ENCODE measurements around the gene MGAT1. TPM values are rescaled to one million over a fixed set of nuclear protein-coding genes. Genes with fewer than 3 reads are reported as not detected.

MGAT1 gene
- total and polyA plus RNA-seq, 5 experiments from 2014 or later, result 108 to 205 (median 149) TPM

Other genes with a start within 250 kb of the MGAT1 start
- gene SCGB3A1, start 211.3 kb downstream of the MGAT1 start, total RNA-seq, result 10 to 100 TPM; 40.1 to 42.7 TPM
- gene SCGB3A1, start 211.3 kb downstream of the MGAT1 start, polyA plus RNA-seq, result not detected
- gene FLT4, start 153.2 kb downstream of the MGAT1 start, total RNA-seq, result 10 to 100 TPM; 40.6 to 44.5 TPM
- gene FLT4, start 153.2 kb downstream of the MGAT1 start, polyA plus RNA-seq, result 1 to 10 TPM in 2 of 3 donors, under 1 TPM in 1; 0.93 to 2.8 (median 1.1) TPM
- not detected for gene OR2Y1, start 62.7 kb downstream of the MGAT1 start, total RNA-seq
- not detected for gene OR2Y1, start 62.7 kb downstream of the MGAT1 start, polyA plus RNA-seq
- 10 to 100 TPM; 66.5 to 74.4 TPM for gene ZFP62, start 58.5 kb upstream of the MGAT1 start, total RNA-seq
- 10 to 100 TPM; 20.0 to 26.0 (median 25.7) TPM for gene ZFP62, start 58.5 kb upstream of the MGAT1 start, polyA plus RNA-seq
- gene BTNL8, start 96.4 kb upstream of the MGAT1 start, total RNA-seq, result not detected
- gene BTNL8, start 96.4 kb upstream of the MGAT1 start, polyA plus RNA-seq, result not detected
- gene BTNL3, start 186.0 kb upstream of the MGAT1 start, total RNA-seq, result not detected
- not detected for gene BTNL3, start 186.0 kb upstream of the MGAT1 start, polyA plus RNA-seq
- under 1 TPM; 0.25 to 0.42 TPM for gene BTNL9, start 237.5 kb upstream of the MGAT1 start, total RNA-seq
- not detected for gene BTNL9, start 237.5 kb upstream of the MGAT1 start, polyA plus RNA-seq

Measured in naive thymus-derived CD8-positive, alpha-beta T cell (primary cell).